ENCODE data around the gene ATP5MC2.
"Not testable (repeated sequence)": the region's sequence is repeated elsewhere in the genome, so short reads cannot be mapped to it uniquely, and the experiment has no call there.

Gene ATP5MC2

GRCh38 chr12:53644133-53644532 lies 31.8 kb downstream of the ATP5MC2 start:
- no peak for DNase-seq

DNA sequence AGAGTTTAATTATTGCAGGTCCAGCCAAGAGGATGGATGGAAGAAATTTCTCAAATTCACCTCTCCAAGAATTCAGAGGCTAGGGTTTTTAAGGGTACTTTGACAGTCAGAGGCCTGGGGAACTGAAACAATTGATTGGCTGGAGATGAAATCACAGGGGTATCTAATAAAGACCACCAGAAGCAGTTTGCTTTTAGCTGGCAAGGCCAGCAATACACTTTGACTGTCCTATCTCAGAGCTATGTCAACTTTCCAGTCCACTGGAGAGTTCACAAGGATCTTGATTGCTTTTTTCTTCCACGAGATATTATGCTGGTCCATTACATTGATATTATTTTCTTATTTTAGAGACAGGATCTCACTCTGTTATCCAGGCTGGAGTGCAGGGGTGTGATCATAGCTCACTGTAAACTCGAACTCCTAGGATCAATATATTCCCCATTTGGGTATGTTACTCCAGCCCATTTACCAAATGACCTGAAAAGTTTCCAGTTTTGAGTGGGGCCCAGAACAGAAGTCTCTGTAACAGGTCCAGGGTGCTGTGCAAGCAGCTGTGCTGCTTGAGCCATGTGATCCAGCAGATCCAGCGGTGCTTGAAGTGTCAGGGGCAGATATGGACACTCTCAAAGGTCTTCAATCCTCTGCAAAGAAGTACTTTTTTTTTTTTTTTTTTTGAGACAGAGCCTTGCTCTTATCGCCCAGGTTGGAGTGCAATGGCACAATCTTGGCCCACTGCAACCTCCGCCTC lies 32.5 kb downstream of the ATP5MC2 start:
- DNase-seq = no peak

DNA sequence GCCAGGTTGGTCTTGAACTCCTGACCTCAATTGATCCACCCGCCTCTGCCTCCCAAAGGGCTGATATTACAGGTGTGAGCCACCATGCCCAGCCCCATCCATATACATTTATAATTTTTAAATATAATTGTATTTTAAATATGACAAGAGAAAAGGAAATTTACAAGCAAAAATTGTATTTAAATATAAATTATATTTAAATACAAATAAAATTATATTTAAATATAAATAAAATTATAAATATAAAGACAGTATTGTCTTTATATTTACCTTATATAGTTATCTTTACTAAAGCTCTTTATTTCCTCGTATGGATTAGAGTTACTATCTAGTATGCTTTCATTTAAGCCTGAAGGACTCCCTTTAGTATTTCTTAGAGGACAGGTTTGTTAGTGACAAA lies 37.8 kb downstream of the ATP5MC2 start:
- no peak for DNase-seq

- DNase-seq = no peak
These were observed 39.2 kb downstream of the ATP5MC2 start for GRCh38 chr12:53636641-53637040.

- not testable (repeated sequence) for DNase-seq
These were observed 40.2 kb downstream of the ATP5MC2 start for GRCh38 chr12:53635708-53636107.

- DNase-seq = no peak
These were observed 44.2 kb downstream of the ATP5MC2 start for GRCh38 chr12:53631721-53632120.

GRCh38 chr12:53627919-53628318 lies 48.0 kb downstream of the ATP5MC2 start:
- no peak for DNase-seq

DNA sequence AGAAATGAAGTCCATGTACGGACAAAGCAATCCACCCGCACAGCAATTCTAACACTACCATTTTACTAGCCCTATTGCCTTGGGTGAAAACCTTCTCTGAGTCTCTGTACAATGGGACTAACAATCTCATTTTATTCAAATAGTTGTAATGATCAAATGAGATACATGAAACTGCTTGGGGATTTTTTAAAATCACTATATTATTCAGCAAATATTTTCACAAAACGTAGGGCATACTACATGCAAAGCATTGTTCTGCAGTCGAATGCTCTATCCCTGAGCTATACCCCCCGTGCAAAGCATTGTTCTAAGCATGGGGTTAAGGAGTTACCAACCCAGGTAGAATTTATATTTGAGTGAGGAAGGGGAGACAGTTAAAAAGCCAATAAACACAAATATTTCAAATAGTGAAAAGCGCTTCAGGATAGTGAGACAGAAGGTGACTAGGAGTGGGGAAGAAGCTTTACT lies 49.1 kb downstream of the ATP5MC2 start:
- DNase-seq = no peak

- peak; percentile 90 for DNase-seq
These were observed 49.8 kb downstream of the ATP5MC2 start, which contains the start of gene ATF7 for GRCh38 chr12:53625946-53626701. ATF7 (minus strand) TSS chr12:53626382; CDS start chr12:53601000, 25,382 bp downstream.

DNA sequence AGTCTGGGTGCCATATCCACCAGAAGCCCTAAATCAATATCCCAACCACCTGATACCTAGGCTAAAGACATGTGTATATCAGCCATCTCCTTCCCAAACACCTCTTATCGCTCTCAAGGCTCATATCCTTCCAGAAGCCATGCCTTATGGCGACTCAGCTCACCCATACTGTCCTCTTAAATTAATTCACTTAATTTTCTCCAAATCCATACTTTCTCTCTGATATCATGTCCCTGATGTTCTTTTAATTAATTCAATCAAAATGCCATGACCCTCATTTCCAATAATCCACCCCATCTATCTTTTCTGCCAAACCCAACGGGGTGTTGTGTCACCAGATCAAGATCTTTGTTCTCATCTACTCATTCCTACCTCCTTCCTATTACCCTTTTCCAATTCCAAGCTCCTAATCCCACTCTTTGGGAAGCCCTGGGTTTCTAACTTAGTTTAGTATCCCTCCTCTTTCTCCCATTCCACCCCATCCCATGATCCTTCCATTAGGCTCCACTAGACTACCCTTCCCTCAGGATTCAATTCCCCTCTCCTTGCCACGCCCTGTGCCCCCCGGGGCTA lies 50.4 kb downstream of the ATP5MC2 start:
- DNase-seq = no peak

GRCh38 chr12:53624956-53625355 lies 50.9 kb downstream of the ATP5MC2 start:
- no peak for DNase-seq

DNA sequence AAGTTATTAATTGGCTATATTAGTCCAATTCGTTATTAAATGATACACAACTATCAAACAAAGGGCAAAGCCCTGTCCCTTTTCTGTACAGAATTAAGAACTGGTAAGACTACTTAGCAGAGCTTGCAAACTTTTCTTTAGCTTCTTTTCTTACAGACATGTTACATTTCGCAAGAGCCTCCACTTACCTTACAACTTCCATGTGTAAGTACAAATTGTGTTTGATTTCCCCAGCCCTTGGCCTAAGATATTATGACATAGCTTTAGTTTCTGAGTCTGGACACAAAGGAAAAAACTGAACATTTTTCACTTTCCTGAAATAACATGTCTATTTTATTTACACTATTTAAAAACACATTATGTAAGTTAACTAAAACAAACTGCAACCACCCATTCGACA lies 51.4 kb downstream of the ATP5MC2 start:
- no peak for DNase-seq

GRCh38 chr12:53623548-53624385 lies 52.1 kb downstream of the ATP5MC2 start:
- no peak for DNase-seq

GRCh38 chr12:53622724-53623123 lies 53.2 kb downstream of the ATP5MC2 start:
- DNase-seq = no peak

GRCh38 chr12:53618275-53618674 lies 57.6 kb downstream of the ATP5MC2 start:
- no peak for DNase-seq

DNA sequence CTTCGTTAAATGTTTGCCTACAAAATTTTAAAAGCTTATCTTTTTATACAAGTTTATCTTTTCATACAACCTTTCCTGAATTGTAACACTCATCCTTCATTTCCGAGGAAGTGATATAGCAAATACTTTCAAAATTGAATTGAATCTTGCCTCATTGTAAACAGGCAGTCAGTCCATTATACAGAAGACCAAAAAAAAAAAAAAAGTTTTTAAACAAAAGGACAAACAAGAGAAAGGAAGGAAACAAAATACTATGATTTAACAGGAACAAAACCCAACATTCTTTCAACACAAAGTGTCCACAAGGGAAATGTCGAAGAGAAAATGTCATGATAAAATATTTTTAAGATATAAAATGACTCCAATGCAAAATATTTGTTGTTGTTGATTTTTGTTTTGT lies 58.2 kb downstream of the ATP5MC2 start:
- no peak for DNase-seq

DNA sequence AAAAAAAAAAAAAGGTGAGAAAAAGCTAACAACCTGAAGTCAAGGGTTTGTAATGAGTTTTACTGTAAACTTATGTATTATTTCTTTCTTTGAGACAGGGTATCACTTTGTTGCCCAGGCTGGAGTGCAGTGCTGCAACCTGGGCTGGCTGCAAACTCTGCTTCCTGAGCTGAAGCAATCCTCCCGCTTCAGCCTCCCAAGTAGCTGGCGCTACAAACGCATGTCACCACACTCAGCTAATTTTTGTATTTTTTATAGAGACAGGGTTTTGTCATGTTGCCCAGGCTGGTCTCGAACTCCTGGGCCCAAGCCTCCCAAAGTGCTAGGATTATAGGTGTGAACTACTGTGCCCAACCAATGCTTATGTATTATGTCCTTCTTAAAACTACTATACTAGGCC lies 58.9 kb downstream of the ATP5MC2 start:
- DNase-seq = no peak

Measured in NCI-H187 treated with DMSO at 0.1 percent for 48 hours (cell line).